ENCODE data around the gene ACTA2.

ACTA2 gene

DNA sequence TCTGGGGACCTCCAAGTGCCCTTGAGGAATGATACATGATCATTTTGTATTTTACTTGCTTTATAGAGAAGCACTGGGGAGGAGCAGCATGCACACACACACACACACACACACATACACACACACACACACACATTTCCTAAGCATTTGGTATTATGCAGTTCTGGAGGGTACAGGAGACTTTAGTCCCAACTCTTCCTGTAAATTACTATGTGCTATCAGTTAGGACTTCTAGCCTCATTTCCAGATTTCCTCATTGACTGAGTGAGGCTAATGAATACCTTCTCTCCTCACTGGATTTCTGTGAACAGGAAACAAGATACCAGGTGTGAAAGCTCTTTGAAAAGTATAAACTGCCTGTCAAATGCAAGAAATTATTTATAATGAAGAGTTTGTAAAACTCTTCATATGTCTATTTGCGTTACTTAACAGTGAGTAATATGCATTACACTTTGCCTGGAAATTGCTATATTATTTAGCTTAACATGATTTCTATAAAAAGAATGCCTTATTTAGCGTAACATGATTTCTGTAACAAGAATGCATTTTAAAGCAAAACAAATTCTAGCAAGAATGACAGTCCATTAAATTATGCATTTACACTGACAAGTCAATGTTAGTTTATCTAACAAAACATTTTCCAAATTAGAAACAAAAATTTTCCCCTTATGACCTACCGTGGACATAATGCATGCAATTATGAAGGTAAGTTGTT lies 34.2 kb downstream of the ACTA2 start:
- DNase-seq = no peak

DNA sequence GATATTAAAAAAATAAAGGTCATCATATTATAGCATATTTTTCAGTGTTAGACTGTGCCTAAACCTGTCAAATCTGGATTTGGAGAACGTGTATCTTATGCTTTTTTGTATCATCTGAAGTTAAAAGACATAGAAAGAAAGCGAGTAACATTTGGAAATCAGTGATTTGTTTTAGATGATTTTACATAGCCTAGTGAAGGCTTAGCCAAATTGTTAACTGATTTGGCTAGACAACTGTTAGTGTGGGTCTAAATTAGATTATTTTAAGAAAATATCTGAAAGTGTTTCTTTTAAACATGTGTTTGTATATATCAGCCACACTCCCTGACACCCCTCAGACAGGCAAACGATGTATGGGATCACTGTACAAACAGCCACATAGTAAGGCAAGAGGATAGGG lies 35.6 kb downstream of the ACTA2 start:
- DNase-seq = no peak

DNA sequence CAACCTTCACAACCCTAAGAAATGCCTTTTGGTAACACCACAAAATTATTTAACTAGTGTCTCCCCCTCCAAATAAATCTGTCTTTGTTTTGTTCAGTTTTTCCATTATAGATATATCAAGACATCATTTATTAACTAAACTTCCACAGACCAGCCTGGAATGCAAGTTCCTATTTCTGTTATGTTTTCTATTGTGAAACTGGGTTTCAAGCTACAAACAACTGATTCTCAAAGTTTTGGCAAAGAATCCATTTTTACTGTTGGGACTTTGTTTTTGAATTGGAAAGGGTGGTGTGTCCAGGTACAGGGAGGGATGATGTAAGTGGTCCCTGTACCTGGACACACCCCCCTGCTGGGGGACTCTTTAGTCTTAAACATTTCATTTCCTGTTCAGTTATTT lies 36.3 kb downstream of the ACTA2 start:
- no peak for DNase-seq

DNA sequence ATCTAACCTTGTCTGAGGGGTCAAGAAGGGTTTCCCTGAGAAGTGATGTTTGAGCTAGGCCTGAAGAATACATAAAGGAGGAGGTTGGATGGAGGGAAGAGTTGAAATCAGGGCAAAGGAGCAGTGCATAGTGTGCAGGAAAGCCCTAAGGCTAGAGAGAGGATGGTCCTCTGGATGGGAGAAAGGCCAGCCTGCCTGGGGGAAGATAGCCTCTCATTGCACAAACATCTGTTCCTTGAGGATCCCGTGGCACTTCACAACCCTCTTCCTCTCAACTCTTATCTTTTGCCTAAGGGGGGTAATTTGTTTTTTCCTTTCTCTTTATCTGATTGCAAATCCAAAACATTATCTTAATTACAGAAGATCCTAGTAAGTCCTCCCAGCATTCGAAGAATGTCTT lies 36.8 kb downstream of the ACTA2 start:
- DNase-seq = no peak

DNA sequence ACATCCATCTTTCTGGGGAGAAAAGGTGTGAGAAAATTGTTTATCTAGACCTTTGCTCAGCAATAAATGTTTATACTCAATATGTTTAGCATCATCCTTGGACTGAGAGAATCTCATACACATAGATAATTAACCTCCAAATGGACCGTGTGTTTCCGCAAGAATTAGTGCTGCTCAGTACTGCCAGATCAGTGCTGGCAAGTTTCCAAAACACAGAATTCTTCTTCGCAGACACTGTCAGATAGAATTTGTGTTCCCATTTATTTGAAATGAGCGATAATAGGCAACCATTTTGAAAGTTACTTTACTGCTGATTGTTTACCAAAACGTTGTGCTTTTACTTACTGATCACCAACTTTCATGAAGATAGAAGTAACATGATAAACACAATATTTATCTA lies 38.8 kb downstream of the ACTA2 start:
- no peak for DNase-seq

DNA sequence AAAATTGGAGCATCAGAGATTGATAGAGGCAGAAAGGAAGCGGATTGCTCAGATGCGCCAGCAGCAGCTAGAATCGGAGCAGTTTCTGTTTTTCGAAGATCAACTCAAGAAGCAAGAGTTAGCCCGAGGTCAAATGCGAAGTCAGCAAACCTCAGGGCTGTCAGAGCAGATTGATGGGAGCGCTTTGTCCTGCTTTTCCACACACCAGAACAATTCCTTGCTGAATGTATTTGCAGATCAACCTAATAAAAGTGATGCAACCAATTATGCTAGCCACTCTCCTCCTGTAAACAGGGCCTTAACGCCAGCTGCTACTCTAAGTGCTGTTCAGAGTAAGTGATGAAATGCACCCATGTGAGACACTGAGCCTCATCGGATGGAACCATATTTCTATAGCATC lies 39.4 kb downstream of the ACTA2 start:
- DNase-seq = no peak

DNA sequence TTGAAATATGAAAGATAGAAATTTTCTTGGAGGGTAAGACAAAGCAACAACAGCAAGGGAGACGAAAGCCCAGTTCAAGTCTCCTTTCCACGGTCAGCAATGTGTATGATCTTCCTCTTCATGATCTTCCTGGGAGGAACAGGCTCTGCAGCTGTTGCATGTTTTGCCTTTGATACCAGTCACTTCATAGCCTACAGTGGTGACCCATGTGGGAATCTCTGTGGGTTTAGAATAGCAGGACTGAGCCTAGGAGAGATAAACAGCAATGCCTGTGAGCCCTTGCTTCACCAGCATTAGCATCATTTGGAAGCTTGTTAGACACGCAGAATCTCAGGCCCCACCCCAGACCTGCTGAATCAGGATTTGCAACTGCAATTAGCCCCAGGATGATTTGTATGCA lies 40.7 kb downstream of the ACTA2 start:
- DNase-seq = no peak

DNA sequence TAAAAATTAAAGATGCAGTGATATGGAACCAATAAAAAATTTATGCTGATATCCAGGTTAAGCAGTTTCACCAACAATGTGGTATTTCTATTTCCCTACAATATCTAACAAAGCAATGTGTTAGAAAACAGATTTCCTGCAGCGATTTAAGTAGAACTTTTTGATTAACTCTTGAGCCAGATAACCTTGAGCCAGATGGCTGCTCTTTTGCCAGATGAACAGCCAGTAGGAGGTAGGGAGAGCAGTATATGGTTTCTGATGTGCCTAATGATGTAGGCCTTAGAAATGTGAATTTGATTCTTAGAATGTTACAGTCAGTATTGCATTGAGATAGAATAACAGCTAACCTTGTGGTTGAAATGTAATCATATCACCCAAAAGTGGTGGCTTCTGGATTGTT lies 41.5 kb downstream of the ACTA2 start:
- no peak for DNase-seq

DNA sequence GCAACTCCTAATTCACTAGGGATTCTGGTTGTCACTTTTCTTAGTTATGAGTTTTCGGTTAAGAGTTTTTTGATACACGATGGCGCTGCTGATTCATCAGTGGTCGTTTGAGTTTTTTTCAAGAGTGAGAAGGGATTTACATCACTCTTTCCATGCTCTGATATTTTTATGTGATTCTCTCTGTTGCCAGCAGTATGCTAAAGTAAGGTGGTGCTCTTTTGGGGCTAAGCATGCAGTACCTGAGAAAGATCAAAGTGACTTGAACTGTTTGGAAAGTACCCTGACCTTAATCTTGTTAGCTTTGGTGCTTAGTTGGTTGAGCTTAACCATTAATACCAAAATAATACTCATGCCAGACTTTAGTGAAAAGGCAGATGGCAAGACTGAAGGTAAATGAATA lies 44.4 kb downstream of the ACTA2 start:
- no peak for DNase-seq

DNA sequence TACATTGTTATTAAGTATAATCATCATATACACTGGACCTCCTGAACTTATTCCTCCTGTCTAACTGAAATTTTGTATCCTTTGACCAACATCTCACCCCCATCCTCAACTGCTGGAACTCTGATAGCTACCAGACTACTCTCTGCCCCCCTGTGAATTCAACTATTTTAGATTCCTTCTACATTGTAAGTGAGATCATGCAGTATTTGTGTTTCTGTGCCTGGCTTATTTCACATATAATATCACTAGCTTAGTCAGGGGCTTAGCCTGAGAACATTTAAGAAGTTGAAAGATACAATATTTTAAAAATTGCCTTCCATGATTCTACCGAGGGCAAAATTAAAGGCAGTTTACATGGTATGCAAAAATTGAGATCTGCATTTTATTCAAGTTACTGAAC lies 45.7 kb downstream of the ACTA2 start:
- DNase-seq = no peak

DNA sequence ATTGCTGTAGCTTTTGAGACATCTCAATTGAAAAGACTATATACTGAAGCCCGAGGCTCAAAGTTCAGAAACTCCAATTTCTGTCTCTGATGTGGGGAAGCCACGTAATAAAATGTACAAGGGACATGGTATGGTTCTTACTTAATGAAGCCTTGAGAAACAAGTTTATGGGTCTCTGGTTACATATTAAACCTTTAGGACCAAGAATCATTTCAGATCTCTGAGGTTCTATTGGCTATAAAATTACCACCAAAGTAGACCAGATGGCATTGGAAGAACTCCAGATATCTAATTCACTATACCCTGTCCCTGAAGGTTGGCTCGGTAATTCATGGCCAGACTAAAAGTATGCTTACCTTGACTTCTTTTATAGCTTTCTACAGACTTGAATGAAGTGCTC lies 48.9 kb downstream of the ACTA2 start:
- no peak for DNase-seq

DNA sequence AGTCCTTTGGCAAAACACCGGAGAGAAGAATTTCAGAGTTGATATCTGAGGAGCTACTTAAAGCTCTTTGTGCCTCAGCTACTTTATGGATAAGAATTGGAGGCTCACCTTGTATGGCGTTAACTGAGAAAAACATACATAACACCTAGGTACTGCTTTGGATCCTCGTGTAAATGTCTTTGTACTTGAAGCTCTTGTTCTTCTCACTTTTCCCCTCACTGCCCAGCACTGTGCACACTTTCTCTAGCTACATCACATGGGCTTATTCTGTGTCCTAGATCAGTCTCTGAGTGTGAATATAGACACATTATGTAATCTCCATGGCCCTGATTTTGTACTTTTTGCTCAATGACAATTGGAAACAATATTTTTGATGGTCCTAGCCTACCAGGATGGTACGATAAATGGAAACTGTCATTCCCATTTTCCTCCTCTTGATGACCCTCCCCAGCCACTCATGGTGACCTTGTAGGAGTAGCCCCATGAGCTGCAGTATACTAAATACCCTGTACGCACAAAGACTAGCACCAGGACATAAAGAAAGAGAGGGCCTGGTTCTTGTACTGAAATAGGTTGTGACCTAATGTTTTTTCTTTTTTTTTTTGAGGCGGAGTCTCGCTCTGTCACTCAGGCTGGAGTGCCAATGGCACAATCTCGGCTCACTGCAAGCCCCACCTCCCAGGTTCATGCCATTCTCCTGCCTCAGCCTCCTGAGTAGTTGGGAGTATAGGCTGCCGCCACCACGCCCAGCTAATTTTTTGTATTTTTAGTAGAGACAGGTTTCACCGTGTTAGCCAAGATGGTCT lies 50.4 kb downstream of the ACTA2 start:
- DNase-seq = no peak

DNA sequence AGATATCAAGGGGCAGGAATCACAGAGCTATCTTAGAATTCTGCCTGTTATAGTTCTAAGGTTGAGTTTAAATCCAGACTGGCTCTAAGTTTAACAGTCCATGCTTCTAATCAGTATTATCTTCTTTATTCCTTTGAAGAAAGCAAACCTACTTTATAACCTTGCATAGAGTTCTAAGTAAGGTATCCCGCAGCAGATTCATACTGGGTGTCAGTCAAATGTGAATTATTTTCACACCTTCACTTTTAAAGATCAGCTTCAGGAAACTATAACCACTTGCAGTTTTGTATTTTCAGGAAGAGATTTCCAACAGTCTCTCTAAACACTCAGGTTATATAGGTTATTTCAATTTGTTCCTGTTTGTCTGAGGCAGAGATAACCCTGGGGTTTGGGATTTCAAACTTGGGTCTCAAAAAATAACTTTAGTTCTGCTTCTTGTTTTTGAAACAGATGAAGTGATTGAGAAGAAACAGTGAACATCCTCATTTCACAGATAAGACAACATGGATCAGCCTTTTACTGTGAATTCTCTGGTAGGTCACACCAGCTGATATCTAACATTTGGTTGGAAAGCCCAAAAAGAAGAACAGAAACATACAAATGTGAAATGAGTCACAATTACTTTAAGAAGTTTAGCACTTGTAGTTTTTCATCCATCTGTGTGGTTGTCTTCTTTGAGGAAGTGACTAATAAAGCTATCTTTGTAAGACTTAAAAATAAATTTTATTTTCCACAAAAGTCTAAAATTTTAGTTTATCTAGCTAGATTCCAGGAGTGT lies 51.2 kb downstream of the ACTA2 start:
- peak; percentile 54 to 56 for DNase-seq

DNA sequence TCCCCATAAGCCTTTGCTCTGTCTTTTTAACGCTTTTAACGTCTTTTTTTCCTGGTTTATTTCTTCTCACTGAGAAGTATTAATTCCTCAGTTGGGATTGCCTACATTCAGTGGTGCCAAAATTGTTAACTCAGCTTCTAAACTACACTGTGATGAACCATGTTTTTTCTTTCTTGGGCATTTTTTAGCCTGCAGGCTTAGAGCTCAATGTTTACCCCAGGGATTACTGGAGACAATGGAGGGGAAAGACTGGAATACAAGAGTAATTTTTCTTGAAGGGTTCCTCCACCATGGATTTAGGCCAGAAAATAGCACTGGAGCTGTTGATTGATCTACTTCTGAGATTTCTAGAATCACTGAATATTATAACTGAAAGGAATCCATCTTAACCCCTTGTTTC lies 52.7 kb downstream of the ACTA2 start:
- DNase-seq = no peak

DNA sequence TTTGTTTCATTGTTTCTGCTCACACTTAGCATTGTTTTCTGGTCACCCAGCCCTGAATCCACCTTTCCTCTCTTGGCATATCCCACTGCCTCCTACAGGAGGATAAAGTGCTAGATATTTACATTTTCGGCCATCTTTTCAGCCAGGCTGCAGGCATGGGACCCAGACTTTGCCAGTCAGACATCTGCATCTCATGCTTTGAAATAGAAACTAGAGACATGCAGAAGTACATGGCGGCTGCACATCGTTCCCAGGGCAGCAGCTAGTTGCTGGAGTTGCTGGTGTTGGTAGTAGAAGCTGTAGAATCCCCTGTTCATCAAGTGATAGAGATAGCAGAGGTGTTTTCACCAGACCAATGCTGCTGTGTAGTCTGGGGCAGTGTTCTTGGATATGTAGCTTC lies 53.8 kb downstream of the ACTA2 start:
- no peak for DNase-seq

DNA sequence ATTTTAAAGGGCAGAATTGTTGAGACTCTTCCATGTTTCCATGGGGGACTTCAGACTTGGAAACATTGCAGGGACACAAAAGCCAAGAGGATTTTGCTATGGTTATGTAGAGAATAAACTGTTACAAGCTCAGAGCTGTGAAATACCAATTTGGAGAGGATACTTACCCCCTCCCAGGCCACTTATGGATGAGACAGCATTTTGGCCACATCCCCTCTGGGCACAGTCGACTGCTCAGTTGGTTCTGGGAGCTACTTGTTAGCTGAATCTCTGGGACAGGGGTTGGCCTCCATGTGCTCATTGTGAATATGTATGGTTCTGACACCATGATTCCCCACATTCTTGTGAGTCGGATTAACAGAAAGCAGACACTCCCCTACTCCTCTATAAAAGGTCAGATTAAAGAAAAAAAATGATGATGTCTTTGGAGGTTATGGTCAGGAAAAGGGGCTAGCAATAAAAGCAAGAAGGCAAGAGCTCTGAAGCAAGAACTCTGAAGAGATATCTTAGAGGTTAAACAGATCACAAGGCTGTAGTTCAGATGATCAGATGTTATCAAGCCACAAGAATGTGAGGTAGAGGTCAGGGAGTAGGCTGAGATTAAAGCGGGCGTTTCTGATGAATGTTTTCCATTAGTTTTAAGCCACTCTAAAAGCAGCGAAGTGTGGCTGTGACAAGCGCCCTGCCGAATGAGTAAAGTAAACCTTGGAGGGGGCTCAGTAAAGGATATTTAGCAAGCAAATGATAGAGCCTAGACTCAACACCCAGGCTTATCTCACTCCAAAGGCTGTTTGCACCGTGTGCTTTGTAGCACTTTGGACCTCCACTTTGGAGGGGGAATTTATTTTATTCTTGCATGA lies 55.3 kb downstream of the ACTA2 start:
- DNase-seq = no peak

DNA sequence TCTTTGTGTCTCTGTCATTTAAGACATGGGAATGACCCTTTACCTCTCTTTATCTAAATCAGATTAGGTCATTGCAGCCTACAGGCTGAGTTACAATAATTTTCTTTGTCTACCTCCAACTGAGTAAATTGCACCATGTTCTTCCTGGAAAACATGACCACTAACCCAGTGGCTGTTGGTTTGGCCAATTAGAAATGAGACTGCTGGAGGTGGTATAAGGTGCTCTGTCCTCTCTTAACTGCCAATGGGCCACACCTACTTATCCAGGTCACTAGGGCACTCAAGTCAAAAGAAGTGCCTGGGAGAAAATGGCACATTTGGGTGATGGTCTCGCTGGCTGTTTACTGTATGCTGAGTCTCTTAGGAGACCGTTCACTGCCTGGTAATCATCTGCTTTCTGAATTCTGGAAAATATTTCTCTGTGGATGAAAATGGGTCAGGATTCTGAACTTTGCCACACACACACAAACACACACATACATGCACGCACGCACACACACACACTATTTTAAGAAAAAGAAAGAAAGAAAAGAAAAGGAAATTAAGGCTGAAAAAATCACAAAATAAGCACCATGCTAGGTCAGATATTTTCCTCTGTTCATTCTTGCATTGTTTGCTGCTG lies 56.1 kb downstream of the ACTA2 start:
- DNase-seq = no peak

DNA sequence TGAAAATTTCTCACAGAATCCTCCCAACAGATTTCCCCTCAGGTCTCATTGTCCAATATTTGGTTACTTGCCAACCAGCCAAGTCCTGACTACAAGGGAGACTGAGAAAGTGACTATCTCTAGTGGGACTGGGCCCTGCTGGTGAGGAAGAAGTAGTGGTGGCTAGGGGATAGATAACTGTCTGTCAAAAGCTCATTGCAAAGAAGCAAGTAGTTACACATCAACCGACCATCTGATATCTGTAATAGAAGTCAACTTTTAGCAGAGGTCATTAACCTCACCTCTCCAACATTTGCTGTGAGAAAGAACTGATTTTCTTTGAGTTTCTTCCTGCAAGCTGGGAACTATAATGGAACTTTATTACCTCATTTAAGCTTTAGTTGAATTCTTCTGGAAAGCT lies 57.3 kb downstream of the ACTA2 start:
- DNase-seq = peak in 1 of 2 experiments; percentile 18

DNA sequence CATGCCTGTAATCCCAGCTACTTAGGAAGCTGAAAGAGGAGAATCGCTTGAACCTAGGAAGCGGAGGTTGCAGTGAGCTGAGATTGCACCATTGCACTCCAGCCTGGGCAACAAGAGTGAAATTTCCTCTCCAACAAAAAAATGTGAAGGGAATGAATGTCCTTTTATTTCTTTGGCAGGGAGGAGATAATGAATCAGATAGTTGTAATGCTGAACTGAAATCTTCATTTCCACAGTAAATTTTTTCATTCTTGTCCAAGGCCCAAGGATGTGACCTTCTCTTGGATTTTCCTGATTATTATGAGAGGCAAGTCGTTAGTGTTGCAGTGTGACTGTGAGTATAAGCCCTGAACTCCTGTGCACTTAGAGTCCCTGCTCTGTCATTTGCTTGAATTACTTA lies 59.0 kb downstream of the ACTA2 start:
- DNase-seq = no peak

DNA sequence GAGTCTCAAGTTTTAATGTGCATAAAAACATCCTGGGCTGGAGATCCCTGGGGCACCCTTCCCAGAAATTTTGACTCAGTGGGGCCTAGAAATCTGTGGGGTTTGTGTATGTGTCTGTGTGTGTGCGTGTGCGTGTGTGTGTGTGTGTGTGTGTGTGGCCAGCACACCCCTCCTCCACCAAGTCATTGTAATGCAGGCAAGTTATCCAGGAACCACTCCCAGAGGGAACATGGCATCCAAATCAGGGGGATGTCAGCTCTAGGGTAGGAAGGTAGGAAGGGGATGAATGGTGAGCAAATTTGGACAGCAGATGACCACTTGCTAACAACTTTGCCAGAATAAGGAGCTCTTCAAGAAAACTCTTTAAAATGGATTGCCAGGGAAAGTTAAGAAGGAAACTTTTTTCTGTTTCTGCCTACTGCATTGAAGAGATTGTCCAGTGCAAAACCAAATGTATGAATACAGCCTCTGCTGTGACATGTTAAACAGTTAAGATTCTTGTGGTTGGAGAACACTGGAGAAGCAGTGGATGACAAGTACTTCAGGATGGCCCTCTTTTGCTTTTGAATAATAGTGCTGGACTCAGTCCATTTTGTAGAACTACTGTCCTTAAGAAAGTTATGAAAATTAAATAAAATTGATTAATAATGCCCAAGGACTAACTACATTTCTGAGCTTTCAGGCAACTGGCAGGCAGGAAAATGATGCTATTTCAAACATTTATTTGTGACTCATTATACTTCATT lies 60.2 kb downstream of the ACTA2 start:
- no peak for DNase-seq

DNA sequence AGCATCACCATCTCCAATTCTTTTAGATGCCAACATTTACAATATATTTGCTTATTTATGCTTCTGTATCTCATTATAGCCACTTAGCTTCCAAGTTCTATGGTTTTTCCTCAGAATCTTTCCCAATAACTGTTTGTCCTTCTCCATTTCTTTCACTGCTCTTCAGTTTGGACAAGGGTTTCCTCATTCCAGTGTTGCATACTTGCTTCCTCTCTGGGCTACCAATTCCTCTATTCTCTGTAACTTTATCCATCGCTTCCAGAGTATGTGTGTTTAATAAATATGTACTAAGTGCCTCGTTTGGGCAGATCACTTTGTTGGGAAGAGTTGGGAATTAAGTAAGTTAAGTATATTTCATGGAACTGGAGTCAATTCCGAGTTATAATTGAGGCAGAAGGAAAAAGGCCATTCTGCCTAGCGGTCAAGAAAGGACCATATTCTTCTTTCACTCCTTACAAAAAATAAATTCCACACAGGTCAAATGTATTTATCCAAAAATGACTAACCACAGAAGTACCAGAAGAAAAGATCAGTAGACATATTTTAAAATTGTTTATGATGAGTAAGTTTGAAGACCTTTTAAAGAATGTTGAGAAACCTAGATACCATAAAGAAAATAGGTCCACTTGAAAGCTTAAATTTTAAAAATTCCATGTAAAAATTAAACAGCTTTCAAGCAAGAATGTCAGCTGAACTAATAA lies 61.7 kb downstream of the ACTA2 start:
- DNase-seq = peak in 1 of 2 experiments; percentile 11

Data from Kasumi-1 (cell line).